ENCODE data around the gene WNT10A. TPM values are rescaled to one million over a fixed set of nuclear protein-coding genes. Genes with fewer than 3 reads are reported as not detected.

Gene WNT10A
- total RNA-seq, 1 experiment from 2014 or later, result 1.5 TPM

DNA sequence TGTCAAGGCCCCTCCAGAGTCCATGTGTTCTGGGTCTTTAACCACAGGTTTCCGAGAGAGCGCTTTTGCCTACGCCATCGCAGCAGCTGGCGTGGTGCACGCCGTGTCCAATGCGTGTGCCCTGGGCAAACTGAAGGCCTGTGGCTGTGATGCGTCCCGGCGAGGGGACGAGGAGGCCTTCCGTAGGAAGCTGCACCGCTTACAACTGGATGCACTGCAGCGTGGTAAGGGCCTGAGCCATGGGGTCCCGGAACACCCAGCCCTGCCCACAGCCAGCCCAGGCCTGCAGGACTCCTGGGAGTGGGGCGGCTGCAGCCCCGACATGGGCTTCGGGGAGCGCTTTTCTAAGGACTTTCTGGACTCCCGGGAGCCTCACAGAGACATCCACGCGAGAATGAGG lies 9.3 kb downstream of the WNT10A start (continued):
- TF ChIP-seq, protein P1, sequence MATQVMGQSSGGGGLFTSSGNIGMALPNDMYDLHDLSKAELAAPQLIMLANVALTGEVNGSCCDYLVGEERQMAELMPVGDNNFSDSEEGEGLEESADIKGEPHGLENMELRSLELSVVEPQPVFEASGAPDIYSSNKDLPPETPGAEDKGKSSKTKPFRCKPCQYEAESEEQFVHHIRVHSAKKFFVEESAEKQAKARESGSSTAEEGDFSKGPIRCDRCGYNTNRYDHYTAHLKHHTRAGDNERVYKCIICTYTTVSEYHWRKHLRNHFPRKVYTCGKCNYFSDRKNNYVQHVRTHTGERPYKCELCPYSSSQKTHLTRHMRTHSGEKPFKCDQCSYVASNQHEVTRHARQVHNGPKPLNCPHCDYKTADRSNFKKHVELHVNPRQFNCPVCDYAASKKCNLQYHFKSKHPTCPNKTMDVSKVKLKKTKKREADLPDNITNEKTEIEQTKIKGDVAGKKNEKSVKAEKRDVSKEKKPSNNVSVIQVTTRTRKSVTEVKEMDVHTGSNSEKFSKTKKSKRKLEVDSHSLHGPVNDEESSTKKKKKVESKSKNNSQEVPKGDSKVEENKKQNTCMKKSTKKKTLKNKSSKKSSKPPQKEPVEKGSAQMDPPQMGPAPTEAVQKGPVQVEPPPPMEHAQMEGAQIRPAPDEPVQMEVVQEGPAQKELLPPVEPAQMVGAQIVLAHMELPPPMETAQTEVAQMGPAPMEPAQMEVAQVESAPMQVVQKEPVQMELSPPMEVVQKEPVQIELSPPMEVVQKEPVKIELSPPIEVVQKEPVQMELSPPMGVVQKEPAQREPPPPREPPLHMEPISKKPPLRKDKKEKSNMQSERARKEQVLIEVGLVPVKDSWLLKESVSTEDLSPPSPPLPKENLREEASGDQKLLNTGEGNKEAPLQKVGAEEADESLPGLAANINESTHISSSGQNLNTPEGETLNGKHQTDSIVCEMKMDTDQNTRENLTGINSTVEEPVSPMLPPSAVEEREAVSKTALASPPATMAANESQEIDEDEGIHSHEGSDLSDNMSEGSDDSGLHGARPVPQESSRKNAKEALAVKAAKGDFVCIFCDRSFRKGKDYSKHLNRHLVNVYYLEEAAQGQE (IDR thresholded peaks at IDR 0.05; ENCODE audit: low read depth), result no peak
- no peak for TF ChIP-seq CEBPB (IDR thresholded peaks at IDR 0.05; ENCODE audit: low read depth)
- TF ChIP-seq SIN3A (IDR thresholded peaks at IDR 0.05; ENCODE audit: low read depth), result no peak
- no peak for TF ChIP-seq EZH2 (IDR thresholded peaks at IDR 0.05)

DNA sequence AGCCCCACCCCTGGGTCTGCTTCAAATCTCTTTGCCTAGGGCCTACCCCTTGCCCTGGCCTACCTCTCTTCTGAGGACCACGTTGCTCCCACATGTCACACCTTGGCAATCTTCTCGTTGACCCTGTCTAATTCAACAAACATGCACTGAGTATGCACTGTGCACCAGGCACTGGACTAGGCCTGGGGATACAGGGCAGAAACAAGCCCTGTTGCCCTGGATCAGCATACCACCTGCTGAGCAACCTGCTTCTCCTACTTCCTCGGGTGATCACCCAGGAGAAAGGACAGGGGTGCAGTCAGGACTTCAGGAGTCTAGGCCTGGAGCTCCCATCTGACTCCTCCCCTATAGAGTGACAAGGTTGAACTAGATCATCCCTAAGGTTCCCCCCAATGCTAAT lies 9.7 kb downstream of the WNT10A start:
- CTCF ChIA-PET, result interaction anchor here (10.3 kb wide), 1 partner anchor 11 kb away, joined by 278 read pairs; the partner anchor contains the start of gene WNT10A

More for the DNA sequence above, 9.7 kb downstream of the WNT10A start:
- TF ChIP-seq, protein P1 (IDR thresholded peaks at IDR 0.05; ENCODE audit: low read depth), result no peak
- TF ChIP-seq, protein P2, sequence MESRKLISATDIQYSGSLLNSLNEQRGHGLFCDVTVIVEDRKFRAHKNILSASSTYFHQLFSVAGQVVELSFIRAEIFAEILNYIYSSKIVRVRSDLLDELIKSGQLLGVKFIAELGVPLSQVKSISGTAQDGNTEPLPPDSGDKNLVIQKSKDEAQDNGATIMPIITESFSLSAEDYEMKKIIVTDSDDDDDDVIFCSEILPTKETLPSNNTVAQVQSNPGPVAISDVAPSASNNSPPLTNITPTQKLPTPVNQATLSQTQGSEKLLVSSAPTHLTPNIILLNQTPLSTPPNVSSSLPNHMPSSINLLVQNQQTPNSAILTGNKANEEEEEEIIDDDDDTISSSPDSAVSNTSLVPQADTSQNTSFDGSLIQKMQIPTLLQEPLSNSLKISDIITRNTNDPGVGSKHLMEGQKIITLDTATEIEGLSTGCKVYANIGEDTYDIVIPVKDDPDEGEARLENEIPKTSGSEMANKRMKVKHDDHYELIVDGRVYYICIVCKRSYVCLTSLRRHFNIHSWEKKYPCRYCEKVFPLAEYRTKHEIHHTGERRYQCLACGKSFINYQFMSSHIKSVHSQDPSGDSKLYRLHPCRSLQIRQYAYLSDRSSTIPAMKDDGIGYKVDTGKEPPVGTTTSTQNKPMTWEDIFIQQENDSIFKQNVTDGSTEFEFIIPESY (IDR thresholded peaks at IDR 0.05; ENCODE audit: extremely low read depth, insufficient replicate concordance, low read length), result no peak
- no peak for TF ChIP-seq RAD21 (IDR thresholded peaks at IDR 0.05; ENCODE audit: low read depth)
- TF ChIP-seq SRF (IDR thresholded peaks at IDR 0.05; ENCODE audit: low read depth), result no peak
- no peak for TF ChIP-seq EGR1 (IDR thresholded peaks at IDR 0.05; ENCODE audit: low read depth)
- no peak for TF ChIP-seq SIN3A (IDR thresholded peaks at IDR 0.05; ENCODE audit: low read depth)
- TF ChIP-seq YY1 (IDR thresholded peaks at IDR 0.05; ENCODE audit: extremely low read depth, insufficient replicate concordance, low read depth, low read length), result no peak
- no peak for TF ChIP-seq POLR2AphosphoS5 (IDR thresholded peaks at IDR 0.05; ENCODE audit: low read depth, low read length)
- no peak for TF ChIP-seq SP1 (IDR thresholded peaks at IDR 0.05; ENCODE audit: low read depth)
- no peak for TF ChIP-seq POLR2A (IDR thresholded peaks at IDR 0.05; ENCODE audit: borderline replicate concordance, extremely low read depth, insufficient read depth, insufficient read length)
- TF ChIP-seq ZNF274 (IDR thresholded peaks at IDR 0.05; ENCODE audit: low read depth, low read length), result no peak
- TF ChIP-seq CBX3 (IDR thresholded peaks at IDR 0.05; ENCODE audit: low read depth), result no peak
- Histone ChIP-seq H3K4me2 (ENCODE audit: low read length) (no peak overlapping the region), H3K9me3 (ENCODE audit: control insufficient read depth in 1 of 2, insufficient read depth in 1 of 2, low read depth in 1 of 2, low read length in 2 of 2) (no peaks in the 10 kb centered on the region), H3K27me3 (ENCODE audit: insufficient read depth, low read length) (no peaks in the 10 kb centered on the region), H3K36me3 (ENCODE audit: control insufficient read depth in 1 of 2, insufficient read depth in 2 of 2, low read length in 2 of 2) (no peaks in the 10 kb centered on the region), H2AFZ (ENCODE audit: low read depth, low read length, poor library complexity, severe bottlenecking) (no peak overlapping the region), H3K4me1 (ENCODE audit: control insufficient read depth in 1 of 2, insufficient read depth in 2 of 2, low read length in 2 of 2) (peaks cover 25 to 36% of the 10 kb centered on the region in 2 experiments), H4K20me1 (ENCODE audit: insufficient read depth) (no peaks in the 10 kb centered on the region), H3K9ac (ENCODE audit: low read length) (no peak overlapping the region), H3K27ac (ENCODE audit: low read depth, low read length) (no peak overlapping the region), H3K9me2 (ENCODE audit: insufficient read depth) (no peaks in the 10 kb centered on the region), H3K79me2 (ENCODE audit: insufficient read depth, low read length) (no peaks in the 10 kb centered on the region; the same call in 1 of the 2 replicates), H3K4me3 (replicated peaks in 1 of 2; ENCODE audit: low read depth in 1 of 2, low read length in 2 of 2) (no peak overlapping the region)
- ATAC-seq (no peak), DNase-seq (ENCODE audit: low read depth, low spot score) (no peak)
- BruUV-seq (replicated peaks), result no TSS peak
- intact Hi-C loops (cut with micrococcal nuclease), result no loop called here
- RAD21 ChIA-PET (ENCODE audit: low non-redundant PET in 1 of 2, low total read pairs in 2 of 2, uncharacterized antibody in 2 of 2, unreplicated experiment in 2 of 2), result no interaction called here
- POLR2A ChIA-PET, result no interaction called here
